AML-193 (cell line): ENCODE data around the gene RAB5B.
A peak's percentile ranks its signal among the peaks of the same experiment; 100 is the strongest.
"Not testable (repeated sequence)": the region's sequence is repeated elsewhere in the genome, so short reads cannot be mapped to it uniquely, and the experiment has no call there.

ENCODE experiments used
- DNase-seq, 2 experiments: peaks; one replicate each; lab custom pipeline; 2025; lab: John Stamatoyannopoulos, UW

The RAB5B gene

GRCh38 chr12:55940065-55940732 is 33.7 kb upstream of the RAB5B start:
- DNase-seq = peak; percentile 82 to 83

- no peak for DNase-seq
These were observed 31.8 kb upstream of the RAB5B start for GRCh38 chr12:55942055-55942454.

GRCh38 chr12:55942577-55943136 is 31.2 kb upstream of the RAB5B start:
- DNase-seq = no peak

- no peak for DNase-seq
These were observed 27.3 kb upstream of the RAB5B start for GRCh38 chr12:55946553-55946952.

GRCh38 chr12:55955344-55955743 is 18.5 kb upstream of the RAB5B start:
- DNase-seq = no peak

- DNase-seq = no peak
These were observed 17.9 kb upstream of the RAB5B start for GRCh38 chr12:55955800-55956508.

GRCh38 chr12:55957106-55957859 is 16.6 kb upstream of the RAB5B start:
- no peak for DNase-seq

GRCh38 chr12:55963760-55964159 is 10.1 kb upstream of the RAB5B start:
- DNase-seq = no peak

GRCh38 chr12:55965240-55965639 is 8.6 kb upstream of the RAB5B start:
- DNase-seq = no peak

GRCh38 chr12:55965941-55966407 is 7.9 kb upstream of the RAB5B start, which contains the start of gene PMEL:
Gene PMEL, minus strand, starts transcription at chr12:55966042. Its CDS starts 31 bp downstream, at chr12:55966011.
- no peak for DNase-seq

- DNase-seq = peak; percentile 68 to 69
These were observed 7.2 kb upstream of the RAB5B start, which contains the start of gene CDK2 for GRCh38 chr12:55966408-55967281. Gene CDK2, plus strand, starts transcription at chr12:55966830. Its CDS starts 179 bp downstream, at chr12:55967009.

GRCh38 chr12:55969356-55969755 is 4.5 kb upstream of the RAB5B start:
- no peak for DNase-seq

- no peak for DNase-seq
These were observed 3.1 kb upstream of the RAB5B start for GRCh38 chr12:55970775-55971174.

GRCh38 chr12:55972042-55972441 is 1.8 kb upstream of the RAB5B start:
- DNase-seq = no peak

- DNase-seq = no peak
These were observed 1.4 kb upstream of the RAB5B start for GRCh38 chr12:55972456-55972855.

- DNase-seq = no peak
These were observed 823 bp upstream of the RAB5B start for GRCh38 chr12:55972911-55973598.

- DNase-seq = peak in 1 of 2 experiments; percentile 18
These were observed 441 bp downstream of the RAB5B start for GRCh38 chr12:55974308-55974730.

- DNase-seq = no peak
These were observed 4.5 kb downstream of the RAB5B start for GRCh38 chr12:55978393-55978792.

- DNase-seq = no peak
These were observed 5.2 kb downstream of the RAB5B start for GRCh38 chr12:55979069-55979468.

GRCh38 chr12:55981882-55982281 is 8.0 kb downstream of the RAB5B start:
- DNase-seq = not testable (repeated sequence)
